ENCODE measurements around the gene PPCDC. TPM values are rescaled to one million over a fixed set of nuclear protein-coding genes. Genes with fewer than 3 reads are reported as not detected.

PPCDC gene
- total and polyA plus RNA-seq, 12 donors: 17.4 to 36.4 (median 24.7) TPM

DNA sequence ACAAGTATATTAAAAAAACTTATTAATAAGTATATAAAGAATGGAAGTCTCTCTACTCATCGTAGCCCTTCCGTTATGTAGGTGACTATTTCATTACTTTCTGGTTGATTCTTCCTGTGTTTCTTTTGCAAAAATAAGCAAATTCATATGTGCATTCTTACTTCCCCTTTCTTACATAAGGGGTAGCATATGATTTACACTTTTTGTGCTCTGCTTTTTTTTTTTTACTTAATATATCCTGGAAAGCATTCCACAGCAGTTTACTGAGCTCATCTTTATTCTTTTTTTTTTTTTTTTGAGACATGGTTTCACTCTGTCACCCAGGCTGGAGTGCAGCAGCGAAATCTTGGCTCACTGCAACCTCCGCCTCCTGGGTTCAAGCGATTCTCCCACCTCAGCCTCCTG, 15.2 kb upstream of the PPCDC start:
- Histone ChIP-seq H3K27ac (peak overlapping the region in 2 of 5 donors; percentile 44 to 51), H3K36me3 (replicated peaks in 1 of 2) (peaks cover 0 to 4% of the 10 kb centered on the region in 2 donors), H3K27me3 (no peaks in the 10 kb centered on the region), H3K9me3 (replicated peaks in 1 of 3) (no peaks in the 10 kb centered on the region), H3K4me1 (replicated peaks in 1 of 2) (no peaks in the 10 kb centered on the region), H3K4me3 (no peak overlapping the region)
- no peak for DNase-seq
- 70 to 82% (median 78%) methylated on average over 5 of the region's 5 CpGs for WGBS, 4 donors
- intact Hi-C loops (cut with DNase I): no loop called here
- TF ChIP-seq, protein P1, sequence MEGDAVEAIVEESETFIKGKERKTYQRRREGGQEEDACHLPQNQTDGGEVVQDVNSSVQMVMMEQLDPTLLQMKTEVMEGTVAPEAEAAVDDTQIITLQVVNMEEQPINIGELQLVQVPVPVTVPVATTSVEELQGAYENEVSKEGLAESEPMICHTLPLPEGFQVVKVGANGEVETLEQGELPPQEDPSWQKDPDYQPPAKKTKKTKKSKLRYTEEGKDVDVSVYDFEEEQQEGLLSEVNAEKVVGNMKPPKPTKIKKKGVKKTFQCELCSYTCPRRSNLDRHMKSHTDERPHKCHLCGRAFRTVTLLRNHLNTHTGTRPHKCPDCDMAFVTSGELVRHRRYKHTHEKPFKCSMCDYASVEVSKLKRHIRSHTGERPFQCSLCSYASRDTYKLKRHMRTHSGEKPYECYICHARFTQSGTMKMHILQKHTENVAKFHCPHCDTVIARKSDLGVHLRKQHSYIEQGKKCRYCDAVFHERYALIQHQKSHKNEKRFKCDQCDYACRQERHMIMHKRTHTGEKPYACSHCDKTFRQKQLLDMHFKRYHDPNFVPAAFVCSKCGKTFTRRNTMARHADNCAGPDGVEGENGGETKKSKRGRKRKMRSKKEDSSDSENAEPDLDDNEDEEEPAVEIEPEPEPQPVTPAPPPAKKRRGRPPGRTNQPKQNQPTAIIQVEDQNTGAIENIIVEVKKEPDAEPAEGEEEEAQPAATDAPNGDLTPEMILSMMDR (IDR thresholded peaks at IDR 0.05): no peak
- no peak for TF ChIP-seq POLR2A (IDR thresholded peaks at IDR 0.05)

DNA sequence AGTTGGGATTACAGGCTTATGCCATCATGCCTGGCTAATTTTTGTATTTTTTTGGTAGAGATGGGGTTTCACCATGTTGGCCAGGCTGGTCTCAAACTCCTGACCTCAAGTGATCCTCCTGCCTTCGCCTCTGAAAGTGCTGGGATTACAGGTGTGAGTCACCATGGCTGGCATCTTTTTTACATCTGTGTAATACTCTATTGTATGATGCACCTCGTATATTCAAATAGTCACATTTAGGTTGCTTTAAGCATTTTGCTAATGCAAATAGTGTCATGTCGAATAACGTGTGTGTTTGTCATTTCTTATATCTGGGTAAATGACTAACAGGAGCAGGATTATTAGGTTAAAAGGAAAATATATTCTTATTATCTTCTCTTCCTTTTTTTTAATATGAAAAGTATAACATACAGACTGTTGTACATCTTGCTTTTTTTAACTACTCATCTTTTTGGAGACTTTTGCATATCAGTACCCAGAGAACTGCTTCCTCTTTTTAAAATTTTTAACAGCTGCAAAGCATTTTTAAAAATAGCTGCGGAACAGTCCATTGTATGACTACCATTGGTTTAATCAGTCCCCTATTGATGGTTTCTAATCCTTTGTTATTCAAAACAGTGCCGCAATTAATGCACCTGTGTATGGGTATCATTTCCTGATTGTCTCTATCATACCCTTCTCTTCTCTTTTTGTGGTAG, 14.6 kb upstream of the PPCDC start:
- no peak for DNase-seq
- intact Hi-C loops (cut with DNase I): no loop called here
- Histone ChIP-seq H3K4me1 (replicated peaks in 1 of 2) (no peaks in the 10 kb centered on the region), H3K4me3 (no peak overlapping the region), H3K27ac (peak overlapping the region in 2 of 5 donors; percentile 44 to 51), H3K9me3 (replicated peaks in 1 of 3) (no peaks in the 10 kb centered on the region), H3K27me3 (no peaks in the 10 kb centered on the region), H3K36me3 (replicated peaks in 1 of 2) (peaks cover 0 to 4% of the 10 kb centered on the region in 2 donors)
- no peak for TF ChIP-seq POLR2A (IDR thresholded peaks at IDR 0.05)
- TF ChIP-seq, protein P1 (IDR thresholded peaks at IDR 0.05): no peak
- WGBS, 4 donors: 71 to 80% (median 73%) methylated on average over 6 of the region's 6 CpGs

DNA sequence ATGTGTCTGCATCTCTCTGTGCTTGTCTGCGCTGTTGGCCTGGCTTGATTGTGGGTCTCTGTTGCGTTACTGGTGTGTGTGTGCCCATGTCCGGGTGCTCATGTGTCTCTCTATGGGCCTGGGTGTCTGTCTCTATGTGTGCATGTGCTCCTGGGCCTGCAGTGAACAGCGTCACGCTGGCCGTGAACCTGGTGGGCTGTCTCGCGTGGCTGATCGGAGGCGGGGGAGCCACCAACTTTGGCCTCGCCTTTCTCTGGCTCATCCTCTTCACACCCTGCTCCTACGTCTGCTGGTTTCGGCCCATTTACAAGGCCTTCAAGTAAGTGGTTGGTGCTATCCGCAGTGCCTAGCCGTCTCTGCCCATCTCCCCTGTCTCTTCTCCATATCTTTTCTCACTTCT, 7.0 kb upstream of the PPCDC start:
- no peak for TF ChIP-seq POLR2A (IDR thresholded peaks at IDR 0.05)
- Histone ChIP-seq H3K27ac (no peak overlapping the region), H3K27me3 (no peaks in the 10 kb centered on the region), H3K9me3 (replicated peaks in 1 of 3) (no peaks in the 10 kb centered on the region), H3K4me3 (no peak overlapping the region), H3K4me1 (replicated peaks in 1 of 2) (no peaks in the 10 kb centered on the region), H3K36me3 (replicated peaks in 1 of 2) (peaks cover 0 to 4% of the 10 kb centered on the region in 2 donors)
- 93 to 96% (median 94%) methylated on average over 13 to 15 of the region's 15 CpGs for WGBS, 4 donors
- no peak for DNase-seq
- intact Hi-C loops (cut with DNase I): no loop called here

DNA sequence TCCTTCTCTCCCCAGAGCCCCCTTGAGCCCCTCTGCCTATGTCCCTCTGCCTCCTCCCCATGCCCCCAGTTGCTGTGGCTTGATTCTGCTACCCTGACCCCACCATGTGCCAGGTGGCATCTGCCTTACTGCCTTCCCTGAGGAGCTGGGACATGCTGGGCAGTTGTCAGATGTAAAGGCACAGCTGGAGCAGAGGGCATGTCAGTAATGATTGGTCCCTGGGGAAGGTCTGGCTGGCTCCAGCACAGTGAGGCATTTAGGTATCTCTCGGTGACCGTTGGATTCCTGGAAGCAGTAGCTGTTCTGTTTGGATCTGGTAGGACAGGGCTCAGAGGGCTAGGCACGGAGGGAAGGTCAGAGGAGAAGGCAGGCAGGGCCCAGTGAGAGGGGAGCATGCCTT, 3.5 kb upstream of the PPCDC start:
- DNase-seq: no peak
- Histone ChIP-seq H3K36me3 (replicated peaks in 1 of 2) (no peaks in the 10 kb centered on the region), H3K9me3 (replicated peaks in 1 of 3) (no peaks in the 10 kb centered on the region), H3K4me3 (no peak overlapping the region), H3K27me3 (no peaks in the 10 kb centered on the region), H3K27ac (no peak overlapping the region), H3K4me1 (replicated peaks in 1 of 2) (peaks cover 10 to 11% of the 10 kb centered on the region in 2 donors)
- intact Hi-C loops (cut with DNase I): loop anchor here in 1 of 2 donors (10.0 kb wide), 1 partner anchor 285 kb away; no protein-coding TSS in a partner anchor
- 90 to 97% (median 94%) methylated on average over 3 of the region's 3 CpGs for WGBS, 4 donors
- TF ChIP-seq, protein P1 (IDR thresholded peaks at IDR 0.05): no peak
- TF ChIP-seq POLR2A (IDR thresholded peaks at IDR 0.05): no peak

DNA sequence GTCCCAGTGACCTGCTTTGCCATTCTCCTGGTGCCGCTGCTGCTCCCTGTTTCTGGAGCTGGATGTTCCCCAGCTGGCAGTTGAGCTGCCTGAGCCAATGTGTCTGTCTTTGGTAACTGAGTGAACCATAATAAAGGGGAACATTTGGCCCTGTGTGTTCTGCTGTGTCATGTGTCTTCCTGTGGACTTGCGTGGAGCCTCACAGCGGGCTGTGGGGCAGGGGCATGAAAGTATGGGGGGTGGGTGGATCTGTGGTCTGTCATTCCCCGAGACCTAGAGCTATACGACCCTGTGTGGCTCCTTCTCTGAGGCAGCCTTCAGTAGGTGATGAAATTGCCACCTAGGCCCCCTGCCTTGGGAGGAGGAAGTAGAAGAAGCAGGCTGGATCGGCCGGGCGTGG, 2.0 kb upstream of the PPCDC start:
- Histone ChIP-seq H3K9me3 (replicated peaks in 1 of 3) (no peaks in the 10 kb centered on the region), H3K4me1 (replicated peaks in 1 of 2) (peaks cover 17% of the 10 kb centered on the region in 2 donors), H3K27me3 (no peaks in the 10 kb centered on the region), H3K27ac (no peak overlapping the region), H3K36me3 (replicated peaks in 1 of 2) (no peaks in the 10 kb centered on the region), H3K4me3 (no peak overlapping the region)
- TF ChIP-seq POLR2A (IDR thresholded peaks at IDR 0.05): no peak
- TF ChIP-seq, protein P1 (IDR thresholded peaks at IDR 0.05): no peak
- intact Hi-C loops (cut with DNase I): loop anchor here in 1 of 2 donors (10.0 kb wide), 1 partner anchor 283 kb away; no protein-coding TSS in a partner anchor
- DNase-seq: no peak
- WGBS, 4 donors: 79 to 88% (median 80%) methylated on average over 7 to 8 of the region's 8 CpGs

Measured in adrenal gland (tissue), 12 donors.